GM13976 (cell line): ENCODE results near the gene EDN2.

ENCODE experiments used
- DNase-seq: peaks from one replicate; pipeline ENCODE4 v3.0.0; 2012; ENCODE audit warnings: low spot score
- CTCF ChIP-seq: IDR thresholded peaks from 2 replicates; pipeline ENCODE4 v1.5.1; 2012; ENCODE audit warnings: borderline replicate concordance, mild to moderate bottlenecking; ENCODE audit not compliant: insufficient read depth; ENCODE audit errors: extremely low read depth, missing control alignments, control extremely low read depth
- in situ Hi-C: fragments of 300-500 bp; cut with MboI; formaldehyde crosslinking; loops from one replicate; pipeline ENCODE4 v1.12.0; 2022; ENCODE audit warnings: low sequenced_read_pairs, mixed read lengths, inconsistent platforms; ENCODE audit not compliant: unreplicated experiment

Gene EDN2

DNA sequence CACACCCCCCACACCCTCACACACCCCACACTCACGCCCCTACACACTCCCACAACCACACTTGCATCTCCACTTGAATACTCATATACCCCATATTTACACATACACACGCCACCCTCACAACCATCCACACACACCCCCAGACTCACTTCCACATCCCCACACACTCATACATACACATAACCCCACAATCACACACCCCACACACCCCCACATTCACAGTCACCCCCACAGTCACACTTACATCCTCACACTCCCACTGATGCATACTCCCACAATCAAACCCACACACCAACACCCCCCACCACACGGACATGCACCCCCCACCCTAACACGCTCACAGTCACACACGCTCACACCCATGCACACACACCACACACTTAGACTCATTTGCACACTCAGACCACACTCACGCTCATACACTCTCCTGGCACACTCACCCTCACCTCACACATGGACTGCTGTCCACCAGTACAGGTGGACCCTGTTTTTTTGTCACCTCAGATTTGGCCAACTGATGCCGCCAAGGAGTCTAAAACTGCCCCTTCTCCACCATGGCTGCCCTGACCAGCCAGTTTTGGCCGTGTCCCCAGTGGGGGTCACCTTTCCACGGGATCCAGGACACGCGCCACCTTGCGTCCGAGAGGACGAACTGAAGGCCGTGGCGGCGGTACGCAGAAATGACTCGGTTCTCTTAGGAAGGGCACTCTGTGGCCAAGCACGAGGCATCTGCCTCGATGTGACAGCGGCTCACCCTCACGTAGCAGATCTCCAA lies 45.3 kb upstream of the EDN2 start:
- no peak for DNase-seq
- TF ChIP-seq CTCF: no peak
- in situ Hi-C loops: no loop called here

DNA sequence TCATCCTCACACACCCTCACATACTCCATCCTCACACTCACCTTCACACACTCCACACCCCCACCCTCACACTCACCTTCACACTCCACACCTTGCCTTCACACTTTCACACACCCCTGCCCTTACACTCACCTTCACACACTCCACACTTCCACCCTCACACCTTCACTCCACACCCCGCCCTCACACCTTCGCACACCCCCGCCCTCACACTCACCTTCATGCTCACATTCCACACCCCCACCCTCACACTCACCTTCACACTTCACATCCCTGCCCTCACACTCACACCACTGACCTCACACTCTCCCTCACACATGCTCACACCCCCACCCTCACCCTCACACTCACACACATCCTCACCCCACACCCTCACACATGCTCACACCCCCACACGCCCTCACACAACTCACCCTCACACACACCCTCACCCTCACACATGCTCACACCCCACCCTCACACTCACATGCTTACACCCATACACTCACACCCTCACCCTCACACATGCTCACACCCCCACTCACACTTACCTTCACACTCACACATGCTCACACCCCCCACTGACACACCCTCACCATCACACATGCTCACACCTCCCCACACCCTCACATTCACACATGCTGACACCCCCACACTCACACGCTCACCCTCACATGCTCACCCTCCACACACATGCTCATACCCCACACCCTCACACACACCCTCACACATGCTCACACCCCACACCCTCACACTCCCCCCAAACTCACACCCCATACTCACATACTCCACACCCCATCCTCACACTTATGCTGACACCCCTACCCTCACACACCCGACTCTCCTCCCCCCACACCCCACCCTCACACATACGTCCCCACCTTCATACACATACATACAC lies 44.5 kb upstream of the EDN2 start:
- no peak for TF ChIP-seq CTCF
- no peak for DNase-seq
- in situ Hi-C loops: no loop called here

DNA sequence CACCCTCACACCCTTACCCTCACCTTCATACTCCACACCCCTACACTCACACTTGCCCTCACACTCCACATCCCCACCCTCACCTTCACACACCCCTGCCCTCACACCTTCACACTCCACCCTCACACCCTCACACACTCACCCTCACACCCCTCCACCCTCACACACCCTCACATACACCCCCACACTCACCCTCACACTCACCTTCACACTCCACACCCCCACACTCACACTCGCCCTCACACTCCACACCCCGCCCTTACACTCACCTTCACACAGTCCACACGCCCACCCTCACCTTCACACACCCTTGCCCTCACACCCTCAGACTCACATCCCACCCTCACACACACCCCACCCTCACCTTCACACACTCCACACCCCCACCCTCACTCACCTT lies 43.6 kb upstream of the EDN2 start:
- DNase-seq: no peak
- no peak for TF ChIP-seq CTCF
- in situ Hi-C loops: no loop called here

- in situ Hi-C loops: no loop called here
- TF ChIP-seq CTCF: no peak
- no peak for DNase-seq
Observed at GRCh38 chr1:41526956-41527561, 42.6 kb upstream of the EDN2 start.

DNA sequence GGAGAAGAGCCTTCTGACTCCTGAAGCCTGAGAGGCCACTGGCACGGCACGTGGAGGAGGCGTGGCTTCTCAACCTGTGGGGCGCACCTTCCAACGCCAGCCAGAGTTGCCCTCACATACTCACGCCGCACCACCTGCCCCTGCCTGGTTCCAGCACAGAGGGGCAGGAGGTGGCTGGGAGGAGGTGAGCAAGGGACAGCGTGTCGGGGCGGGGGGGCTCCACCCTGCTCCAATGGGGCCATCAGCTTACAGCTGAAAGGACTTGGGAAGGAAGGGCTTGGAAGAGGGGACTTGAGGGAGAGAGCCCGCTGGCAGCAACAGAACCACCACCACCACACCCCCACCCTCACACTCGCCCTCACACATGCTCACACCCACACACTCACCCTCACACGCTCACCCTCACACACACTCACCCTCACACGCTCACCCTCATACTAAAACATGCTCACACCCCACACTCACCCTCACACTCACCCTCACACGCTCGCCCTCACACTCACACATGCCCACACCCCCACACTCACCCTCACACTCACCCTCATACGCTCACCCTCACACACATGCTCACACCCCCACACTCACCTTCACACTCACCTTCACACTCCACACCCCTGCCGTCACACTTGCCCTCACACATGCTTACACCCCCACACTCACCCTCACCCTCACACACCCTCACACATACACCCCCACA lies 41.6 kb upstream of the EDN2 start:
- DNase-seq: no peak
- no peak for TF ChIP-seq CTCF
- in situ Hi-C loops: no loop called here

DNA sequence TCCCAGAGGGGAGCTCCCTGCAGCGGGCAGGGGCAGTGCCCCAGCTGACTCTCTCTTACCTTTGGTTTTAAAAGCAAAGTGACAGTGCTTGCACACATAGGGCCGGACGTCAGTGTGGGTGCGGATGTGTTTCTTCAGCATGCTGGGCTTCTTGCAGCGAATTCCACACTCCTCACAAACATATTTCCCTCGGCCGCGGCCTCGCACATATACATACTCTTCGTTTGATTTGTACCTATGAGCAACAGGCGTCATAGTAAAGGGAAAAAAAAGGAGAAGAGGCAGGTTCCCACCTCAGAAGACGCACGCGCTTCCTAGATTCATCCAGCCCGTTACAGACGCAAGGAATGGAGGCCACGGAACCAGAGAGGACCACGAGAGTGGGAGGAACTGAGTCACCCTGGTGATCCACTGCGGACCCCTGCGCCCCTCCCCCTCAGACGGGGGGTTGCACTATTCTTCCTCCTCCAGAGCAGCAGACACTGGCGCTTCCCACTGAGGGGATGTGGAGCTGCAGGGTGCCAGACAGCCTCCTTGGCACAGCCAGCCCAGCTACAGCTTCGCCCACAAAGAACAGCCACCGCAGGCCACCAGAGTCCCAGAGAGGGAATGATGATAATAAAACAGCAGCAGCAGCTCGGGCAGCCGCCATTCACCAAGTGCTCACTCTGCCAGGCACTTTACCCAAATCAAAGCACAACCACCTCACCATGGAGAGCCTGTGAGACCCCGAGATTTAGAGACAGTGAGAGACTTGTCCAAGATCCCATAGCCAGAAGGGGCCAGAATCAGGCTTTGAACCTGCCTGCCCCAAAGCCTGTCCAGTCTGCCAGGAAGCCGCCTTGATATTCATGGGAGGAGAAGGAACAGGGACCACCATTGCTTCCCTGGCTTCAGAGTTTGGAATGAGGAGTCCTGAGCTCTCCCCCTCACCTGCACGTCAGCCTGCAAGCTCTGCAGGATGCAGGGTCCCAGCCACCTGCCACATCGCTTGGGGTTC lies 40.5 kb upstream of the EDN2 start:
- no peak for TF ChIP-seq CTCF
- in situ Hi-C loops: no loop called here
- DNase-seq: no peak
